GM04504 (cell line): ENCODE results near the gene APOA1.
"Not testable (repeated sequence)": the region's sequence is repeated elsewhere in the genome, so short reads cannot be mapped to it uniquely, and the experiment has no call there.

ENCODE experiments used
- DNase-seq: peaks from one replicate; pipeline ENCODE4 v3.0.0-alpha.2; 2012; ENCODE audit warnings: low read depth

APOA1 gene

DNA sequence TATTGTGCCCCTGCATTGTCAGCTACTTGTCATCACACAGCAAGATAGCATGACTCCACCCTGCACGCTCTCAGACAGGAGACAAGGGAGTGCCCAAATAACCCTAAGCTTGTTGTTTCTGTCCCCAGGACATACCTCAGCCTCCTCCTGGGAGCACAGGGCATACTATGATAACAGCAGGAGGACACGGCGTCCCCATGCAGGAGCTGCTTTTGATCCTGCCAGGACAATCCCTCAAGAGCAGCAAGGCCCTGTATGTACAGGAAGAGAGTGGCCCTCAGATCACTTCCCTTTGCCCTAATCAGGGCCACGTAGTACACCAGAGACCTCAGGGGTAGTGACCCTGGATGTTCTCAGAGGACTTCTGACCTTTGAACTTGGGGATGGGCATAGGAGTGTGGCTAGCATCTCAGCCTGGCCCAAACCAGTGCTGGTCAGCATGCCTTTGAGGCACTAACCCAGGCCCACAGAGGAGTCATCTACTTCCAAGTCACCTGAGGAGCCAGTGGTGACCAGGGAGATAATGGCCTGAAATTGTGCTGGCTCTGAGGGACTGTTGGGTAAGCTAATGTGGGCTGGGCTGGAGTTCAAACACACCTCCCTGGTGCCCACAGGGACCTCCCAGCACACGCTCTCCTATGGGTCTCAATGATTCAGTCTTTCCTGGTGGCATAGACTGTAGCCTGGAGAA, 23.5 kb downstream of the APOA1 start:
- DNase-seq: no peak

DNA sequence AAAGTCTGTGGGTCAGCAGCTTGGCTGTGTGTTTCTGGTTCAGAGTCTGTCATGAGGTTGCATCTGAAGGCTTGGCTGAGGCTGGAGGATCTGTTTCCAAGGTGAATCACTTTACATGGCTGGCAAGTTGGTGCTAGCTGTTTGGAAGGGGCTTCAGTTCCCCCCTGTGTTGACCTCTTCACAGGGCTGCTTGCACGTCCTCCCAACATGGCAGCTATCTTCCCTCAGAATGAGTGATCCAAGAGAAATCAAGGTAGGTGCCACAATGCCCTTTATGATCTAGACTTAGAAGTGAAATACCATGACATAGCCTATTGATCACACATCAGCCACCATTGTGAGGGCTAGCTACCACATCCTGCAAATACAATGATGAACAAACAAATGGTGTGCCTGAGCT, 24.3 kb downstream of the APOA1 start:
- no peak for DNase-seq

DNA sequence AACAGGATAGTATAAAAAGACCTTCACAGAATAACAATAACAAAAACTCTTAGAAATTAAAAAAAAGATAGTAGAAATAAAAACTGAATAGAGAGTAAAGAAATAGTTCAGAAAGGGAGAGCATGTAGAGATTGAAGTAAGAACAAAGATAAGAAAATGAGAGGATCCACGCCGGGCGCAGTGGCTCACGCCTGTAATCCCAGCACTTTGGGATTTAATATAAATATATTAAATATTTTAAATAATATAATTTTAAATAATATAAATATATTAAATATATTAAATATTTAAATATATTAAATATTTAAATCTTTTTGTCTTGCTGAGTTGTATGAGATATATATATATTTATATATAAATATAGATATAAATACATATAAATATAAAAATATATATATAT, 25.3 kb downstream of the APOA1 start:
- no peak for DNase-seq

DNA sequence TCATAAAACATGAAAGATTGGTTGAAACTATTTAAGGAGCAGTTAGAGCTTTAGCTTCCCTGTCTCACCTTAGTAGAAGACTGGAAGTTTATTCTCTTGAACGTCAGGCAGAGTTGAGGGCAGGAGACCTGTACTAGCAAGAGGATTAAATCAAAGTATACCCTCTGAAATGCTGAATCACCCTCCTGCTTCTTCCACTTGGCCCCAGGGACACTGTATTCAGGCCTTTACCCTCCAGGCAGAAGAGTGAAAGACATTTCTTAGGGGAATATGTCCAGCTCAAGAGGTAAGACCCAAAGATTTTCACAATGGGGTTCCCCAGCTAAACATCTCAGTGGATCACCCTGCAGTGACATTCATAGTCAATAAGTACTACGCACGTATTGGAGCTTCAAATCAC, 26.2 kb downstream of the APOA1 start:
- no peak for DNase-seq

DNA sequence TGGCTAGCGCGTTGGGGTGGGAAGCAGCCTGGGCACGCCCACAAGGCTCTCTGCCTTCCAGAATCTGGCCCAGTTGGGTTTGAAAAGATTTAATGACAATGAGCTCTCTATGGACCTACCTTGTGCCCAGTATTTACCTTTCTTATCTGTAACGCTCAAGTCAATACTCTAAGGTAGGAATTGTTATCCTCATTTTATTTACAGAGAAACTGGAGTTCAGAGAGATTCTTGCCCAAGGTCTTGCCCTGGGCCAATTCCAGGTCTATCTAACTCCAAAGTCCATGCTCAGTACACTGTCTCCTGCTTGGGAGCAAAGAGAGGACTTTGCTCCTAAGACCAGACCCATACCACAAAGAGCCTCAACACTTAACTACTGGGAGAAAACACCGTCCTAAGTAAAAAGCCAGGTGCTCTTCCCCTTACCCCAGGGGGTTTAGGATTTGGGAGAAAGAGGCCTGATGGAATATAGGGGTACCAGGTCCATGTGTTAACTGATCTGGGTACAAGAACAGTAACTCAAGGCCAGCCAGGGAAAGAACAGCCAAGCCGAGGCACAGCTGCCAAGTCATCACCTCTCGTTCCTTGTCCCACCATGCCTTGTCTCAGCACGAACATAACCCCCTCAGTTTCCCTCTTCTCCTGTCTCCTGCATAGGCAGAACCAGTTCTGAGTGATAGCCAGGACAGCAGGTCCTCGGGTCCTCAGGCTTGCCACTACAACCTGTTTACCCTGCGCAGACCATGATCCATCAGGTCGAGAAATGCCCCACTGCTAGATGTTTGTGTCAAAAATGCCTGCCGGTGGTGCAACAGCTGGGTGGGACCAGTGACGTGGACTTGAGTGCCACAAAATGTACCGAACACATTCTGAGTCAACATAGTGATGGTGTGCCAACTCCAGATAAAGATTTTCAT, 28.9 kb downstream of the APOA1 start:
- DNase-seq: no peak

DNA sequence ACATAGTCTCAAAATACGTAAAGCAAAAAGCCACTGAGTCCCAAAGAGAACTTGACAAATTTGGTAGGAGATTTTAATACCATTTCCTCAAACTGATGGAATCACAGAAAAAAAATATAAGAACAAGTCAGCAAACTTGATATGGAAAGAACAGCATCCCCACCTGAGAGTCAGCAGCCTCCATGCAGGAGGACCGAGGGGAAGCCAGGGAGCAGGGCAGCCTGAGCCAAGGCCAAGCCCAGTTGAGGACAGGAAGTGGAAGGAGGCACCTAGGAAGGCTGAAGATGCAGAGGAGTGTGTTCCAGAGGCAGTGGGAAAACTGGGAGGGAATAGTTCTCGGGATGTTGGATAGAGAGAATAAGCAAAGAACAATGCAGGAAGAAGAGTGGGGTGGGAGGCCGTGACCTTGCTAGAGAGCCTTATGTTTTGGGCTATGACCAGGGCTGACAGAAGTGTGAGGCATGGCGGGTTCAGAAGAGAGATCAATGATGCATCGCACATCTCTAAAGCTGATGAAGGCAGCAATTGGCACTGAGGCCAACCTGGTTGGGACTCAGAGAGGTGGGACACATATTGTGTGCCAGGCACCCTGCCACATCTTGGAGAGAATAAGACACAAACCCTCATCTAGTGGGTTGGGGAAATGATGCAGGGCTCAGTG, 29.7 kb downstream of the APOA1 start:
- DNase-seq: no peak

DNA sequence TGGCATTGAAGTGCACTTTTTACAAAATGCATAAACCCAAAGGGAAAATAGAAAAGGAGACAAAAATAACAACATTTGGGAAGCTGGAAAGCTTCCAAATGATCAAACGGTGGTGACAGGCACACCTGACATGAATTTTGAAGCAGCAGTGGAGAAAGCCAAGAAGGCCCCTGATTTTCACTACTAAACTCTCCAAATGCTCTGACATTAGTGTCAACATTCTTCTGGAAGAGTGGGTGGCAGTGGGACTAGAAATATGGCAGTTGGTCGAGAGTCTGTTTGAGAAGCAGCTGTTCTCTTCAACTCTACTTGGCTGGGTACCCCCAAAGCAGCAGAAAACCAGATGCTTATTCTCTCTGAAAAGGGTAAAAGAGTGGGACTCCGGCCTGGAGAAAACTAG, 33.4 kb downstream of the APOA1 start:
- no peak for DNase-seq

DNA sequence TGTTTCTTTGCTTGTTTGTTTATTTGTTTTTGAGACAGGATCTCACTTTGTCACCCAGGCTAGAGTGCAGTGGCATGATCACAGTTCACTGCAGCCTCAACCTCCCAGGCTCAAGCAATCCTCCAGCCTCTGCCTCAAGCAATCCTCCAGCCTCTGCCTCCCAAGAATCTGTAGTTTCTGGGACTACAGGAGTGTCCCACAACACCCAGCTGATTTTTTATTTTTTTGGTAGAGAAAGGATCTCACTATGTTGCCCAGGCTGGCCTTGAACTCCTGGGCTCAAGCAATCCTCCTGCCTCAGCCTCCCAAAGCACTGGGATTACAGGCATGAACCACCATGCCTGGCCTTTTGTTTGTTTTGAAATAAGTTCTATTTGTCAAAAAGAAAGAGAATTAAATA, 35.8 kb downstream of the APOA1 start:
- not testable (repeated sequence) for DNase-seq

DNA sequence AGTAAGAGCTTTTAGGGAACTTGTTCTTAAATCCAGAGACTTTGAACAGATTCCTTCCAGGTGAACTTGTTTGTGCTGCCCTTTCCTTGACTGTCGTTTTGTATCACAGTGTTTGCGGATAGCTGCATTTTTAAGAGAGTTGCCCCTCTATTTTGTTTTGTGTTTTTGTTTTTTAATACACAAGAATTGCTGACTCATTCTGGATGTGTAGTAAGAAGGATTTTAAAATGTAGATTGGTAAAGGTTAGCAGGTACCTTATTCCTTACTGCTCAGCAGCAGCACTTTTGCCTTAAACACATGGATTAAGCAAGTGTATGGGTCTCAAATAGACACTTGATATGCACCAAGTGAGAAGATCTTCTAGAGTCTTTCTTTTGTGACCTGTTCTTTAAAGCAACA, 36.8 kb downstream of the APOA1 start:
- DNase-seq: no peak

DNA sequence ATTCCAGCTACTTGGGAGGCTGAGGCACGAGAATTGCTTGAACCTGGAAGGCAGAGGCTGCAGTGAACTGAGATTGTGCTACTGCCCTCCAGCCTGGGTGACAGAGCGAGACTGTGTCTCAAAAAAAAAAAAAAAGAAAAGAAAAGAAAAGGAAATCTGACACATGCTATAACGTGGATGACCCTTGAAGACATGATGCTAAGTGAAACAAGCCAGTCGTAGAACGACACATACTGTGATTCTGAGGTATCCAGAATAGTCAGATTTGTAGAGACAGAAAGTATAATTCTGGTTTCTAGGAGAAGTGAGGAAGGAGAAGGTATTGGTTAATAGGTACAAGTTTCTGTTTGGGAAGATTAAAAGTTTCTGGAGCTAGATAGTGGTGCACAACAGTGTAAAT, 39.1 kb downstream of the APOA1 start:
- no peak for DNase-seq

DNA sequence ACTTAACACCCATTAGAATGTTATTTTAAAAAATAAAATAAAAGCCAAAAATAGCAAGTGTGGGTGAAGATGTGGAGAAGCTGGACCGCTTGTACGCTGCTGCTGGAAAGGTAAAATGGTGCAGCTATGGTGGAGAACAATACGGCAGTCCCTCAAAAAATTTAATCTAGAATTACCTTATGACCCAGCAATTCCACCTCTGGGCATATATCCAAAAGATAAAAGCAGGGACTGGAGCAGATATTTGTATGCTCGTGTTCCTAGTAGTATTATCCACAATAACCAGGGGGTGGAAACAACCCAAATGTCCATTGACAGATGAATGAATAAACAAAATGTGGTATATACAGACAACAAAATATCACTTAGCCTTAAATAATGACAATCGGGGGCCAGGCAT, 39.6 kb downstream of the APOA1 start:
- no peak for DNase-seq

DNA sequence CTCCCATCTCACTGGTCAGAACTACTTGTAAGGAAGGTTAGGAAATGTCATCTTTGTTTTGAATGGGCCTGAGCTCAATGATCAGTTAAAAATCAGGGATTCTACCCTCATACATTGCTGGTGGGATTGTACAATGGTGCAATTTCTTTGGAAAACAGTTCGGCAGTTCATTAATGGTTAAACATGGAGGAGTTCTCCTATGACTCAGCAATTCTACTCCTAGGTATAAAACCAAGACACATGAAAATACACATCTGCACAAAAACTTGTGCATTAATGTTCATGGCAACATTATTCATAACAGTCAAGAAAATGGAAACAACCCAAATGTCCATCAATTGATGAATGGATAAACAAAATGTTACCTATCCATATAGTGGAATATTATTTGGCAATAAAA, 40.9 kb downstream of the APOA1 start:
- no peak for DNase-seq

DNA sequence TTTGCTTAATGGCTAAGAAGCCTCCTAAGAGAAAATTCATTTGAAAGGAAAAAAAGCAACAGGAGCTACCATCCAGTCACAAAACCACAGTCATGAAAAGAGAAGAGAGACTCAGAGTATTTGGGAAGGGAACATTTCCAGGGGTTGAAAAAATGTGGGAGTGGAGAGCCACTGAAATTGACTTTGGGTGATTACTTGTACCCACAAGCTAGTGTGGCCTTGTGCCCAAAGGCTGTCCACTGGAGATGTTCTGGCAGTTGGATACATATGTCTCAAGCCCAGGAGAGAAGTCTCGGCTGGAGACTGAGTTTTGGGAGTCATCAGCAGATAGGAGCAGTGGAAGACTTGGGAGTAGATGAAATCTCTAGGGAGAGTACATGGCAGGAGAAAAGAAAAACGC, 42.6 kb downstream of the APOA1 start:
- DNase-seq: no peak

DNA sequence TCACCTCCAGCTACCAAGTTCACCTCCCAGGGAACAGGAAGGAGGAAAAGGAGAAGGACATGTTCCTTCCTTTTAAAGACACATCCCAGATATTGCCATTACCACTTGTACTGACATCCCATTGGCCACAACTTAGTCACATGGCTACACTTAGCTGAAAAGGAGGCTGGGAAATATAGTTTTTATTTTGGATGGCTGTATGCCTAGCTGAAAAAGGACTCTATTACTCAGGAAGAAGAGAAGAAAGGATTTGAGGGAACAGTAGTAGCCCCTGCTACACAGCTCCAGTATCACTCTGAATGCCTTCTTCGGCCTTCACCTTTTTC, 43.7 kb downstream of the APOA1 start:
- no peak for DNase-seq

DNA sequence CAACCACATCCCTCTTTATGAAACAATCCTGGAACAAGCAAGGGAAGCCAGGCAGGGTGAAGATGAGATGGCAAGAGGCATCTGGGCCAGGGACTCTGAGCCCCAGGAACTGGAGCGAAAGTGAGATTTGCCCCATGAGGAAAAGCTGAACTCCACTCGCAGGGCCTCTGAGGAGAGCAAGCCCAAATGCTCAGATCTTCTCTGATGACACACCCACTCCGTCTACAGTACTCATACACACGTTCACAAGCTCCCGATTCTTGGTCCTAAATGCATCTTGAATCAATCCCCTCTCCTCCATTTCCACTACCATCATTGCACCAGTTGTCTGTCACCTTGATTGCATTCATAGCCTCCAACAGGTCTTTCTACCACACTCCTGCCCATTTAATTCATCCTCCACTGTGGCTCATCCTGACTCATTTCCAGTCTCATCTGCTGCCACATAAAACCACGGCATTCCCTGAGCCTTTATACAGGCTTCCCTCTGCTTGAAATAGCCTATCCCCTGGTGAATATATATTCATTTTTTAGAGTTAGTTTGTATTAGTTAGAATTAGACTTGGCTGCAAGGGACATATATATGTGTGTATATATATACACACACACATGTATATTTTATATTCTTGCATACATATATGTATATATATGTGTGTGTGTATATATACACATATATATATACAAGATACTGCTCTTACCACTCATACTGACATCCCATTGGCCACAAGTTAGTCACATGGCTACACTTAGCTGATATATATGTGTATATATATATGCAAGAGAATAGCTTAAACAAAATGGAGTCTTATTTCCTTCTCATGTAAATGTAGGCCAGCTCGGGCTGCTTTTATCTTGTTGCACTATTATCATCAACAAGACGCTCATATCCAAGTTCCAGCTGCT, 44.3 kb downstream of the APOA1 start:
- DNase-seq: peak; percentile 51

DNA sequence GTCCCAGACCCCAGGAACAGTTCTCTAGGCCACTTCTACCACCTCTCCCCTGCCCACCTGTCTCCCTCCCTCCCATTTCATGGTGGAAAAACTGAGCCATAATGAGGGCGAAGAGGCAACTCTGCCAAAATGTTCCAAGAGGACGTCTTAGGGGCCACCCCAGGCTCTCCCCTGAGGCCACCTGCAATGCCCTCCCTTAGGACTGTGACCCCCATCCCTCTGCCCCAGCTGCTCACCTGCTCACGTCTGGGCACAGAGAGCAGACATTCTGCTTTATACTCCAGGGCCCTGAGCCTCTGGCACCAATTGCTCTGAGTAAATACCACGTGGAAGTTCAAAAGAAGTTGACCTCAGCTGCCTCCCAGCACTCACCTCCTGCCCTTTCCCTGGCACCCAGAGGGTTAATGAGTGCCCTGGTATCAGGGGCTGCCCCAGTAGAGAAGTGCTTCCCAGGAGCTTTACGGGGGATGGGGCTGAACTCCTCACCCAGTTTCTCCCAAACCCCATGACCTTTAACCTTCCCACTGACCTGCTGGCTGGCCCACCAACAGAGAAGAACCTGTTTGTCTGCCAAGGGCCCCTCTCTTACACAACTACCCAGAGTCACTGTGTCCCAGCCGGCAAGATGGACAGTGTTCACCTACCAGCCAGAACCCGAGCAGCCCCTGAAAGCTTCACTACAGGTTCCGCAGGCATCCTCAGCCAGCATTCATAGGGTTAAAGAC, 45.1 kb downstream of the APOA1 start:
- no peak for DNase-seq

DNA sequence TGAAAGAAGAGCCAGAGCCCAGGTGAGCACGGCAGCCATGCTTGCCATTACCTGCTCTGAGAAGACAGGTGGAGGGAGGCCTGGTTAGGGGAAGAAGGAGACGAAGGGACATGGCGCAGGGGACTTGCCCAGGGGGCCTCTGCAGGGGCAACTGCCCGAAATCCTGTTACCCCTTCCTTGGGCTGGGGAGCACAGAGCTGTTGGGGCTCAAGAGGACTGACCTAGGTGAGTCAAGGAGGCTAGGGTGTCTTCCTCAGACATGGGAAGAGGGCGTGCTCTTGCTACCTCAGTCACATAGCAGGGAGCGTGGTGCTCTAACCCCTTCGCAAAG, 45.6 kb downstream of the APOA1 start, which contains the start of gene APOA5:
Gene APOA5, minus strand, starts transcription at position 67 of the 331 bp plus-strand sequence. Its CDS starts 19 bp downstream, at position 48.
- no peak for DNase-seq

DNA sequence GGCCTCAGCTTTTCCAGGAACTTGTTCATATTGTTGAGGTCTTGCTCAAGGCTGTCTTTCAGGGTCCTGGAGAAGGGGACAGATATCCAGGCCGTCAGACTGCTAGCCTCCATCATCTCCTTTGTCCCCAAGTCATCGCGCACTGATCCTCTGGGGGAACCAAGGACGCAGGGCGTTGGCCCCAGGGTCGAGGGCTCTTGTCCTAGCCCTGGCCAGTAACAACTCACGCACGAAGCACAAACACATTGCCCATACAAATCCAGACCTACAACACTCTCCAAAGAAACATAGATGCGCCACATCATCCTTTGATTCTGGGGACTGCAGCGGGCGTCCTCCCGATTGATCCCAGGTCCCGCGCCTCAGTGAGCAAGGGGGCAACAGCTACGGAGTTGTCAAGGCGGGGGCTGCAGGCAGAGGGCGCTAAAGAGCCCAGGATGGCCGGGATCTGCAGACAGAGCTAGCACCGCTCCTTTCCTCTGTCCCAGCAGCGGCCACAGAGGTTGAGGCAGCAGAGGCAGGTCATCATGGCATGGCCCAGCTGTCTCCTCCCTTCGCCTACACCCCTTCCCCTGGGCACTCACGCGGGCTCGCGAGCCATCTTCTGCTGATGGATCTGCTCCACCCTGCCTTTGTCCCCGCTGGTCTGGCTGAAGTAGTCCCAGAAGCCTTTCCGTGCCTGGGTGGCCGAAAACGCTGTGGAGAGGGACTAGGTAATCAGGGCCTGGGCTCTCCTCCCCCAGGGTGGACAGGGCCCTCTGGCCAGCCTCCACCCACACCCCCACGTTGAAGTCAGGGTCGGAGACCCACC, 46.2 kb downstream of the APOA1 start:
- DNase-seq: peak; percentile 32

DNA sequence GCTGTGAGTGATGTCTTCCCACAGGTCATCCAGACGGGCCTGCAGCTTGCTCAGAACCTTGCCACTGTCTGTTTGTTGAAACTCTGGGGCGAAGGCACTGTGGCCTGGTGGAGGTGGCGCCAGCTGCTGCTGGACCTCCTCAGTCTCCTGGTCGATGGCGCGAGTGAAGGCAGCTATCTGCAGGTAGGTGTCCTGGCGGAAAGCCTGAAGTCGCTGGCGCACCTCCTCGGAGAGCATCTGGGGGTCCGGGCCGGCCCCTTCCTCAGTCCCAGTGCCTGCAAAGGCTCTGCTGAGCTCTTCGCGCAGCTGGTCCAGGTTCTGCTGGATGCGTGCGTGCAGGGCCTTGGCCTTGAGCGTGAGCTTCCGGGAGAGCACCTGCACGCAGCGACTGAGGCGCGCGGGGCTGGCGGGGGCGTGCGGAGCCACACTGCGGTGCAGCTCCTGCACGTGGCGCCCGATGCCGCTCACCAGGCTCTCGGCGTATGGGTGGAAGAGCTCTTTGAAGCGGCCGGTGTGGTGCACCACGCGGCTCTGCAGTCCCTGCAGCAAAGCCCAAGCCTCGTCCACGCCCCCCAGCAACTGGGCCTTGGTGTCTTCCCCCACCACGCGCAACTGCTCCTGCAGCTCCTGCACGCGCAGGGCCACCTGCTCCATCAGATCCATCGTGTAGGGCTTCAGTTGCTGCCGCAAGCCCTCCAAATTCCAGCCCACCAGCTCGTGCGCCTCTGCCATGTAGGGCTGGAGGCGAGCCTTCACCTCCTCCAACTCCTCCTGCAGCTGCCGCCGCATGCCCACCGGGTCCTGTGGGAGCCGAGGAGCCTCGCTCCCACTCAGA, 47.0 kb downstream of the APOA1 start:
- DNase-seq: no peak

DNA sequence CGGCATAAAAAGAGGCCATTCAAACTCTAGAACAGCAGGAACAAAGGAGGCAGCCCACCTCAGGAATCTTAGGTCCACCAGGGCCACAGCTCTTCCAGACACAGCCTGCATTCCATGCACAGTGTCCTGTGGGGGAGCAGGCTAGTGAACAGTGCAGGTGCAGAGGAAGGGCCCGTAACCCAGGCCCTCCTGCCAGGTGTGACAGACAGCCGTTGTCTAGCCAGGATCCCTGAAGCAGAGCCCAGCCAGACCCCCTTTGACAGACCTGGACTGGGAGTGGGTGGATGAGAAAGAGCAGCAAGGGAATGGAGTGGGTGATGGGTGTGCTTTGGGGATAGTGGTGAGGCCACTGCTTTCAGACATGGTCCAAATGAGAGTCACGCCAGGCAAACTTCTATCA, 48.4 kb downstream of the APOA1 start:
- no peak for DNase-seq
